Erythroblast (primary cell): ENCODE results near the gene RAD51AP1.

ENCODE experiments used
- GATA1 ChIP-seq: IDR thresholded peaks from 2 replicates; pipeline ENCODE4 v1.6.1; 2011; ENCODE audit warnings: low read depth, mild to moderate bottlenecking, control low read depth, low read length, moderate library complexity
- POLR2A ChIP-seq: IDR thresholded peaks from 2 replicates; pipeline ENCODE4 v1.6.1; 2011; ENCODE audit warnings: mild to moderate bottlenecking, low read length

DNA sequence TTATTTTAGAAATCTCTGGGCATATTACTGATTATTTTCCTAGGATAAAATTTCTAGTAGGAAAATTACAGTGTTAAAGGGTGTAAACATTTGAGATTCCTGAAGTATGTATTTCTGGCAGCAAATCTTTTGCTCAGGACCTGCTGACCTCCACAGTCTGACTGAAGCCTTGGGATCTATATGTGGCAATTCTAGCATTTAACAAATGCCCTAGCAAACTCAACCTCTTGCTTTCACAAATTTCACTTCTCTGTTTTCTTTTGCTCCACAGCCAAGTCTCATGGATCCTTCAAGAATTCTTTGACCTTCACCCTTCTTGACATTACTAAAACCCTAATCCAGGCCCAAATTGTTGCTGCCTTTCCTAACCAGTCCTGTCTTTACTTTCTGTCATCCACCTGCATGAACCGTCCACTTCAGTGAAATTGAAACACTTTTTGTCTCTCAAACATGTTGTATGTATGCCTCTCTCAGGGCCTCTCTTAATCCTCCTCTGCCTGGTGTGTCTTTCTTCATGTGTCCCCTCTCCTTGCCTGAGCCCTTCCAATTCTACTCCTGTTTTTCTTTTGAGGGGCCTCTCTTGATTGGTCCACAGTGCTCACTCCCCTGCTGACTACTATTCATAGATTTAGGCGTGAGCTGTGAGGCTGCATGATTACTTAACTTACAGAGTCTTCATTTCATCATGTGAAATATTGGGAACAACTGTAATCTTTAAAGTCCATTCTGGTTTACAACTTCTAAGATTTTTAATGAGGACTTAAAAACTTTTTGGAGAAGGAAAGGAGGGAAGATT is 18.2 kb downstream of the RAD51AP1 start:
- no peak for TF ChIP-seq POLR2A
- no peak for TF ChIP-seq GATA1
